HEK293 (cell line): ENCODE results near the gene MRPS5.

ENCODE experiments used
- CTCF ChIA-PET: fragments of 350-600 bp; formaldehyde crosslinking; extraction: SDS; loops from one replicate; lab custom pipeline; 2021; ENCODE audit warnings: antibody characterized with exemption; lab: Yijun Ruan, JAX
- POLR2A ChIA-PET: fragments of 300-600 bp; formaldehyde crosslinking; extraction: SDS; loops from one replicate; lab custom pipeline; 2020; ENCODE audit warnings: antibody characterized with exemption, inconsistent platforms; lab: Yijun Ruan, JAX
- H3K27ac ChIP-seq: fragments of 200-500 bp; sonication (Bioruptor generic); 2 replicates; pipeline ENCODE4 v1.5.1; 2014; ENCODE audit warnings: low read depth, low read length, control low read depth, inconsistent platforms; ENCODE audit errors: extremely low read depth
- H3K36me3 ChIP-seq, 2 experiments: fragments of 200-500 bp in 1 of 2; sonication (Bioruptor generic) in 1 of 2; 1 replicate in 1 of 2; 2 replicates in 1 of 2; pipeline ENCODE4 v1.5.1; 2014 to 2017; ENCODE audit warnings: inconsistent platforms in 2 of 2, low read length in 2 of 2; ENCODE audit not compliant: control insufficient read depth in 2 of 2, insufficient read depth in 1 of 2
- H3K4me1 ChIP-seq: fragments of 200-500 bp; sonication (Bioruptor generic); 2 replicates; pipeline ENCODE4 v1.5.1; 2014; ENCODE audit warnings: mild to moderate bottlenecking, low read length, inconsistent platforms; ENCODE audit not compliant: control insufficient read depth, insufficient read depth
- H3K4me3 ChIP-seq: 2 replicates; pipeline ENCODE4 v1.5.1; 2011; ENCODE audit warnings: low read depth, mild to moderate bottlenecking, control low read depth, low read length, moderate library complexity
- H3K9me3 ChIP-seq: fragments of 200-500 bp; sonication (Bioruptor generic); 2 replicates; pipeline ENCODE4 v1.5.1; 2014; ENCODE audit warnings: low read depth, low read length, inconsistent platforms; ENCODE audit not compliant: control insufficient read depth, insufficient read depth
- FEZF1 ChIP-seq: fragments of 450-650 bp; formaldehyde crosslinking; IDR thresholded peaks from 2 replicates; pipeline ENCODE4 v1.5.1; 2016; ENCODE audit warnings: missing biosample characterization, missing genetic modification characterization
- INSM2 ChIP-seq: fragments of 450-650 bp; formaldehyde crosslinking; IDR thresholded peaks from 2 replicates; pipeline ENCODE4 v1.5.1; 2016; ENCODE audit warnings: missing biosample characterization, missing genetic modification characterization
- KLF8 ChIP-seq: fragments of 450-650 bp; formaldehyde crosslinking; IDR thresholded peaks from 2 replicates; pipeline ENCODE4 v1.5.1; 2016; ENCODE audit warnings: missing biosample characterization, missing genetic modification characterization
- MYNN ChIP-seq: fragments of 450-650 bp; formaldehyde crosslinking; IDR thresholded peaks from 2 replicates; pipeline ENCODE4 v1.5.1; 2016; ENCODE audit warnings: missing biosample characterization, missing genetic modification characterization, borderline replicate concordance
- PRDM6 ChIP-seq: fragments of 450-650 bp; formaldehyde crosslinking; IDR thresholded peaks from 2 replicates; pipeline ENCODE4 v1.5.1; 2017; ENCODE audit warnings: missing biosample characterization, missing genetic modification characterization
- TCF7L2 ChIP-seq: IDR thresholded peaks from 2 replicates; pipeline ENCODE4 v1.6.1; 2011; ENCODE audit warnings: low read depth, mild to moderate bottlenecking, inconsistent platforms, low read length, moderate library complexity, borderline replicate concordance
- ZBTB26 ChIP-seq: fragments of 450-650 bp; formaldehyde crosslinking; optimal IDR thresholded peaks from 2 replicates; pipeline ENCODE3; 2016; ENCODE audit warnings: missing biosample characterization, mild to moderate bottlenecking, missing genetic modification characterization
- ZNF138 ChIP-seq: fragments of 450-650 bp; formaldehyde crosslinking; IDR thresholded peaks from 2 replicates; pipeline ENCODE4 v1.5.1; 2016; ENCODE audit warnings: missing biosample characterization, missing genetic modification characterization, borderline replicate concordance
- ZNF174 ChIP-seq: fragments of 450-650 bp; formaldehyde crosslinking; IDR thresholded peaks from 2 replicates; pipeline ENCODE4 v1.5.0; 2017; ENCODE audit warnings: missing biosample characterization, mild to moderate bottlenecking, missing genetic modification characterization
- ZNF214 ChIP-seq: fragments of 450-650 bp; formaldehyde crosslinking; IDR thresholded peaks from 2 replicates; pipeline ENCODE4 v1.5.1; 2017; ENCODE audit warnings: missing biosample characterization, mild to moderate bottlenecking, missing genetic modification characterization, borderline replicate concordance
- ZNF221 ChIP-seq: fragments of 450-650 bp; formaldehyde crosslinking; IDR thresholded peaks from 2 replicates; pipeline ENCODE4 v1.5.1; 2017; ENCODE audit warnings: missing biosample characterization, missing genetic modification characterization, borderline replicate concordance
- ZNF248 ChIP-seq: fragments of 450-650 bp; formaldehyde crosslinking; IDR thresholded peaks from 2 replicates; pipeline ENCODE4 v1.5.1; 2017; ENCODE audit warnings: missing biosample characterization, missing genetic modification characterization
- ZNF266 ChIP-seq: fragments of 450-650 bp; formaldehyde crosslinking; IDR thresholded peaks from 2 replicates; pipeline ENCODE4 v1.5.1; 2016; ENCODE audit warnings: missing biosample characterization, missing genetic modification characterization, low read depth
- ZNF292 ChIP-seq: fragments of 450-650 bp; formaldehyde crosslinking; IDR thresholded peaks from 2 replicates; pipeline ENCODE4 v1.5.1; 2016; ENCODE audit warnings: low read depth, missing biosample characterization, missing genetic modification characterization, borderline replicate concordance
- ZNF366 ChIP-seq: fragments of 450-650 bp; formaldehyde crosslinking; conservative IDR thresholded peaks from 2 replicates; pipeline ENCODE4 v1.5.1; 2016; ENCODE audit warnings: missing biosample characterization, missing genetic modification characterization
- ZNF404 ChIP-seq: fragments of 450-650 bp; formaldehyde crosslinking; IDR thresholded peaks from 2 replicates; pipeline ENCODE4 v1.5.1; 2017; ENCODE audit warnings: missing biosample characterization, missing genetic modification characterization
- ZNF433 ChIP-seq: fragments of 450-650 bp; formaldehyde crosslinking; IDR thresholded peaks from 2 replicates; pipeline ENCODE4 v1.5.1; 2016; ENCODE audit warnings: missing biosample characterization, missing genetic modification characterization, low read depth
- ZNF48 ChIP-seq: fragments of 450-650 bp; formaldehyde crosslinking; IDR thresholded peaks from 2 replicates; pipeline ENCODE4 v1.5.1; 2016; ENCODE audit warnings: missing biosample characterization, missing genetic modification characterization
- ZNF548 ChIP-seq: fragments of 450-650 bp; formaldehyde crosslinking; IDR thresholded peaks from 2 replicates; pipeline ENCODE4 v1.5.1; 2016; ENCODE audit warnings: missing biosample characterization, missing genetic modification characterization
- ZNF571 ChIP-seq: fragments of 450-650 bp; formaldehyde crosslinking; IDR thresholded peaks from 2 replicates; pipeline ENCODE4 v1.5.0; 2017; ENCODE audit warnings: missing biosample characterization, missing genetic modification characterization
- ZNF677 ChIP-seq: fragments of 450-650 bp; IDR thresholded peaks from 2 replicates; pipeline ENCODE4 v1.5.0; 2018; ENCODE audit warnings: missing biosample characterization, mild to moderate bottlenecking, missing genetic modification characterization, moderate library complexity
- ZNF707 ChIP-seq: fragments of 450-650 bp; formaldehyde crosslinking; IDR thresholded peaks from 2 replicates; pipeline ENCODE4 v1.5.1; 2016; ENCODE audit warnings: missing biosample characterization, missing genetic modification characterization
- ZNF747 ChIP-seq: fragments of 450-650 bp; formaldehyde crosslinking; IDR thresholded peaks from 2 replicates; pipeline ENCODE4 v1.5.1; 2016; ENCODE audit warnings: missing biosample characterization, missing genetic modification characterization
- TF ChIP-seq, protein P1 (sequence below): fragments of 450-650 bp; formaldehyde crosslinking; IDR thresholded peaks from 2 replicates; pipeline ENCODE4 v1.5.1; 2016; ENCODE audit warnings: missing biosample characterization, missing genetic modification characterization
- TF ChIP-seq, protein P2 (sequence below): fragments of 450-650 bp; formaldehyde crosslinking; IDR thresholded peaks from 2 replicates; pipeline ENCODE4 v1.5.1; 2016; ENCODE audit warnings: missing biosample characterization, missing genetic modification characterization

Gene MRPS5

GRCh38 chr2:95054016-95054415, 67.6 kb downstream of the MRPS5 start:
- POLR2A ChIA-PET = interaction anchor here (0.8 kb wide), 1 partner anchor 8 kb away, joined by 3 read pairs; no protein-coding TSS in a partner anchor
- Histone ChIP-seq H3K4me3 (no peak overlapping the region), H3K9me3 (no peaks in the 10 kb centered on the region), H3K4me1 (no peaks in the 10 kb centered on the region), H3K27ac (no peak overlapping the region), H3K36me3 (no peaks in the 10 kb centered on the region)
- CTCF ChIA-PET = interaction anchor here (0.5 to 2.2 kb wide), 8 partner anchors 8 to 149 kb away, joined by 3 to 23 read pairs (median 4); no protein-coding TSS in a partner anchor
- TF ChIP-seq ZNF138 (tag by site-specific recombination) (no peak), ZNF48 (tag by site-specific recombination) (no peak), PRDM6 (tag by site-specific recombination) (no peak), INSM2 (tag by site-specific recombination) (no peak), ZNF266 (tag by site-specific recombination) (no peak), ZNF571 (tag by site-specific recombination) (no peak), ZNF366 (tag by site-specific recombination) (no peak), ZNF548 (tag by site-specific recombination) (no peak)

DNA sequence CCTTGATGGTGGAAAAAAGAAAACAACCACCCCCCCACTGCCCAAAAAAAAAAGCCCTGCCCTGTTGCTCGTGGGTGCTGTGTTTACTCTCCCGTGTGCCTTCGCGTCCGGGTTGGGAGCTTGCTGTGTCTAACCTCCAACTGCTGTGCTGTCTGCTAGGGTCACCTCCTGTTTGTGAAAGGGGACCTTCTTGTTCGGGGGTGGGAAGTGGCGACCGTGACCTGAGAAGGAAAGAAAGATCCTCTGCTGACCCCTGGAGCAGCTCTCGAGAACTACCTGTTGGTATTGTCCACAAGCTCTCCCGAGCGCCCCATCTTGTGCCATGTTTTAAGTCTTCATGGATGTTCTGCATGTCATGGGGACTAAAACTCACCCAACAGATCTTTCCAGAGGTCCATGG, 68.1 kb downstream of the MRPS5 start:
- CTCF ChIA-PET = interaction anchor here (0.8 to 2.2 kb wide), 8 partner anchors 10 to 150 kb away, joined by 3 to 23 read pairs (median 4); no protein-coding TSS in a partner anchor
- no peak overlapping the region for H3K27ac ChIP-seq
- POLR2A ChIA-PET = interaction anchor here (0.8 kb wide), 1 partner anchor 9 kb away, joined by 3 read pairs; no protein-coding TSS in a partner anchor
- no peaks in the 10 kb centered on the region for H3K9me3 ChIP-seq
- no peaks in the 10 kb centered on the region for H3K4me1 ChIP-seq
- H3K4me3 ChIP-seq = no peak overlapping the region
- no peak for TF ChIP-seq ZNF677 (tag by site-specific recombination)
- no peak for TF ChIP-seq ZNF221 (tag by site-specific recombination)
- no peak for TF ChIP-seq ZNF248
- TF ChIP-seq ZNF174 (tag by site-specific recombination) = no peak
- no peak for TF ChIP-seq KLF8 (tag by site-specific recombination)
- TF ChIP-seq ZNF747 (tag by site-specific recombination) = no peak
- no peak for TF ChIP-seq MYNN (tag by site-specific recombination)
- TF ChIP-seq, protein P1, sequence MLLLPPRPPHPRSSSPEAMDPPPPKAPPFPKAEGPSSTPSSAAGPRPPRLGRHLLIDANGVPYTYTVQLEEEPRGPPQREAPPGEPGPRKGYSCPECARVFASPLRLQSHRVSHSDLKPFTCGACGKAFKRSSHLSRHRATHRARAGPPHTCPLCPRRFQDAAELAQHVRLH = no peak
- TF ChIP-seq ZBTB26 = no peak
- no peak for TF ChIP-seq TCF7L2
- no peak for TF ChIP-seq ZNF433
- no peak for TF ChIP-seq ZNF214 (tag by site-specific recombination)
- TF ChIP-seq, protein P2, sequence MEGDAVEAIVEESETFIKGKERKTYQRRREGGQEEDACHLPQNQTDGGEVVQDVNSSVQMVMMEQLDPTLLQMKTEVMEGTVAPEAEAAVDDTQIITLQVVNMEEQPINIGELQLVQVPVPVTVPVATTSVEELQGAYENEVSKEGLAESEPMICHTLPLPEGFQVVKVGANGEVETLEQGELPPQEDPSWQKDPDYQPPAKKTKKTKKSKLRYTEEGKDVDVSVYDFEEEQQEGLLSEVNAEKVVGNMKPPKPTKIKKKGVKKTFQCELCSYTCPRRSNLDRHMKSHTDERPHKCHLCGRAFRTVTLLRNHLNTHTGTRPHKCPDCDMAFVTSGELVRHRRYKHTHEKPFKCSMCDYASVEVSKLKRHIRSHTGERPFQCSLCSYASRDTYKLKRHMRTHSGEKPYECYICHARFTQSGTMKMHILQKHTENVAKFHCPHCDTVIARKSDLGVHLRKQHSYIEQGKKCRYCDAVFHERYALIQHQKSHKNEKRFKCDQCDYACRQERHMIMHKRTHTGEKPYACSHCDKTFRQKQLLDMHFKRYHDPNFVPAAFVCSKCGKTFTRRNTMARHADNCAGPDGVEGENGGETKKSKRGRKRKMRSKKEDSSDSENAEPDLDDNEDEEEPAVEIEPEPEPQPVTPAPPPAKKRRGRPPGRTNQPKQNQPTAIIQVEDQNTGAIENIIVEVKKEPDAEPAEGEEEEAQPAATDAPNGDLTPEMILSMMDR (tag by site-specific recombination) = no peak
- no peak for TF ChIP-seq FEZF1
- TF ChIP-seq ZNF707 (tag by site-specific recombination) = no peak
- no peak for TF ChIP-seq ZNF404
- no peak for TF ChIP-seq ZNF292 (tag by site-specific recombination)
- no peaks in the 10 kb centered on the region for H3K36me3 ChIP-seq
